Neuronal stem cell (in vitro differentiated cells): ENCODE results near the gene RAB15.

ENCODE experiments used
- DNase-seq: peaks from one replicate; pipeline ENCODE4 v3.0.0-alpha.2; 2013; ENCODE audit warnings: low spot score
- H2AFZ ChIP-seq: one replicate; pipeline ENCODE4 v1.6.1; 2013; ENCODE audit warnings: mild to moderate bottlenecking, low read length, inconsistent platforms
- H2AK5ac ChIP-seq: 2 replicates; pipeline ENCODE4 v1.6.1; 2013; ENCODE audit warnings: low read depth, mild to moderate bottlenecking, inconsistent platforms, low read length, moderate library complexity, mixed read lengths
- H2BK120ac ChIP-seq: 2 replicates; pipeline ENCODE4 v1.6.1; 2013; ENCODE audit warnings: low read depth, mild to moderate bottlenecking, inconsistent platforms, low read length, moderate library complexity, mixed read lengths
- H2BK12ac ChIP-seq: one replicate; pipeline ENCODE4 v1.6.1; 2013; ENCODE audit warnings: low read length, inconsistent platforms
- H2BK15ac ChIP-seq: 2 replicates; pipeline ENCODE4 v1.6.1; 2013; ENCODE audit warnings: mild to moderate bottlenecking, low read length, inconsistent platforms, mixed read lengths
- H2BK5ac ChIP-seq: one replicate; pipeline ENCODE4 v1.6.1; 2013; ENCODE audit warnings: inconsistent platforms, mild to moderate bottlenecking, low read length, moderate library complexity
- H3K14ac ChIP-seq: one replicate; pipeline ENCODE4 v1.6.1; 2013; ENCODE audit warnings: low read length, inconsistent platforms
- H3K18ac ChIP-seq: 2 replicates; pipeline ENCODE4 v1.6.1; 2013; ENCODE audit warnings: low read length, inconsistent platforms
- H3K23ac ChIP-seq: 2 replicates; pipeline ENCODE4 v1.6.1; 2013; ENCODE audit warnings: low read depth, mild to moderate bottlenecking, mixed read lengths, low read length, inconsistent platforms; ENCODE audit not compliant: poor library complexity
- H3K27ac ChIP-seq: replicated peaks from 3 replicates; pipeline ENCODE4 v1.5.1; 2013; ENCODE audit warnings: low read length, inconsistent platforms
- H3K27me3 ChIP-seq, 3 experiments: 2 replicates each; pipeline ENCODE4 v1.6.1; 2013; ENCODE audit warnings: low read length in 3 of 3, mild to moderate bottlenecking in 2 of 3, inconsistent platforms in 1 of 3, low read depth in 1 of 3, mixed read lengths in 1 of 3, moderate library complexity in 1 of 3; ENCODE audit not compliant: control insufficient read depth in 3 of 3, insufficient read depth in 3 of 3
- H3K36me3 ChIP-seq, 2 donors: replicated peaks in 1 of 2; 2 replicates each; pipeline ENCODE4 v1.6.1; 2013; ENCODE audit warnings: low read length in 2 of 2; ENCODE audit not compliant: control insufficient read depth in 2 of 2, insufficient read depth in 2 of 2
- H3K4ac ChIP-seq: 2 replicates; pipeline ENCODE4 v1.6.1; 2013; ENCODE audit warnings: inconsistent platforms, mild to moderate bottlenecking, low read length, moderate library complexity
- H3K4me1 ChIP-seq, 2 donors: 1 replicate in 1 of 2; 2 replicates in 1 of 2; pipeline ENCODE4 v1.6.1; 2013; ENCODE audit warnings: low read length in 2 of 2, low read depth in 1 of 2; ENCODE audit not compliant: control insufficient read depth in 2 of 2, insufficient read depth in 1 of 2
- H3K4me2 ChIP-seq: one replicate; pipeline ENCODE4 v1.6.1; 2013; ENCODE audit warnings: mild to moderate bottlenecking, low read length, inconsistent platforms; ENCODE audit not compliant: insufficient read depth, poor library complexity, severe bottlenecking
- H3K4me3 ChIP-seq, 2 donors: 2 replicates each; pipeline ENCODE4 v1.5.1; 2013; ENCODE audit warnings: low read length in 2 of 2, mild to moderate bottlenecking in 2 of 2, inconsistent platforms in 1 of 2, moderate library complexity in 1 of 2
- H3K79me1 ChIP-seq: one replicate; pipeline ENCODE4 v1.6.1; 2013; ENCODE audit warnings: low read depth, mild to moderate bottlenecking, inconsistent platforms, low read length, moderate library complexity
- H3K9ac ChIP-seq: one replicate; pipeline ENCODE4 v1.6.1; 2013; ENCODE audit warnings: mild to moderate bottlenecking, low read depth, low read length, inconsistent platforms; ENCODE audit not compliant: poor library complexity
- H3K9me3 ChIP-seq, 2 donors: replicated peaks in 1 of 2; 2 replicates each; pipeline versions ENCODE3 to v1.6.1; 2013; ENCODE audit warnings: low read length in 2 of 2, mild to moderate bottlenecking in 2 of 2, inconsistent platforms in 1 of 2, low read depth in 1 of 2, mixed read lengths in 1 of 2, moderate library complexity in 1 of 2; ENCODE audit not compliant: control insufficient read depth in 2 of 2, insufficient read depth in 1 of 2
- H4K8ac ChIP-seq: one replicate; pipeline ENCODE4 v1.6.1; 2013; ENCODE audit warnings: low read depth, mild to moderate bottlenecking, inconsistent platforms, low read length, moderate library complexity
- H4K91ac ChIP-seq: one replicate; pipeline ENCODE4 v1.6.1; 2013; ENCODE audit warnings: low read length, low read depth, mild to moderate bottlenecking, inconsistent platforms; ENCODE audit not compliant: poor library complexity
- WGBS, 2 donors: extraction: QIAGEN DNeasy Blood & Tissue Kit; methylation state at CpG; one replicate each; pipeline ENCODE4 v1.1.7; 2013; ENCODE audit warnings: missing lambda C conversion rate in 2 of 2, mixed read lengths in 1 of 2; ENCODE audit not compliant: insufficient read length in 2 of 2, insufficient replicate concordance in 1 of 2; ENCODE audit errors: extremely low coverage in 2 of 2; 5-methylcytosine and 5-hydroxymethylcytosine counted together

Gene RAB15

DNA sequence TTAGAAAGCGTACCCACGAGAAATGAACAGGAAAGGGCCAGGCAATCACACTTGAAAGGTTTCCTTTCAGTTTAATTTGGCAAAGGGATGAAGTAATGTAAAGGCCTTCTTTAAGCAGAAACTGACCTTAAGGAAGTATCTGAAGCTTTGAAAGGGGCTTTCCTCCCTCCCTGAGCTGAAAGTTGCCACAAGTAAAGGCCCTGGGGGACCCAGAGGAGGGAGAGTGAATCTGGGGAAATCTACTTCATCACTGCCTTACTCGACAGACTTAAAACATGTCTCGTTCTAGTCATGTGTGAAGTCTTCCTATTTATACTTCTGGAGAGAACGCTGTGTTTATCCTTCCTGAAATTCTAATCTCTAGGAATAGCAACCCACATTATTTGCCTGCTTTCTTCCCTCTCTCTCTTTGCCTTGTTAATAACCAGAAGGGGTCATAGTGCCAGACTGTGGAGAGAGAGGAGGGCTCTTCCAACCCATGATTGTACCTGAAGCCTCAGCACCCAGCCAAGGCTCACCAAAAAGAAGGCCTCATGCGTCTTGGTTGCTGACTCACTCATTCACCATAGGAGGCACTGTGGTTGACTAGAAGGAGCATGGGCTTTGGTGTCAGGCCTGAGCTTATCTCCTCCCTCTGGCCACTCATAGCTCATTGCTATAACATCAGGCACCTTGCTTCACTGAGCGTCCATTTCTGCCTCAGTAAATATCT is 19.4 kb downstream of the RAB15 start:
- Histone ChIP-seq H3K36me3 (peaks cover 0 to 57% of the 10 kb centered on the region in 2 donors), H2BK120ac (no peak overlapping the region), H2AK5ac (no peak overlapping the region), H3K9me3 (no peaks in the 10 kb centered on the region), H3K14ac (no peak overlapping the region), H3K4me2 (no peak overlapping the region), H3K23ac (no peak overlapping the region), H3K18ac (no peak overlapping the region), H3K4ac (no peak overlapping the region), H4K91ac (no peak overlapping the region), H2BK5ac (no peak overlapping the region), H2BK12ac (no peak overlapping the region), H2BK15ac (no peak overlapping the region), H3K4me1 (peaks cover 0 to 2% of the 10 kb centered on the region in 2 donors), H3K27ac (no peak overlapping the region), H3K79me1 (no peaks in the 10 kb centered on the region), H3K9ac (no peak overlapping the region), H2AFZ (no peak overlapping the region), H3K4me3 (no peak overlapping the region), H4K8ac (no peak overlapping the region), H3K27me3 (peaks cover 0 to 1% (median 0%) of the 10 kb centered on the region in 3 experiments)
- no peak for DNase-seq
- WGBS, 2 donors: no CpG with 5 or more reads among the region's 7 CpGs

- Histone ChIP-seq H3K79me1 (no peaks in the 10 kb centered on the region), H2BK120ac (no peak overlapping the region), H3K23ac (no peak overlapping the region), H4K91ac (no peak overlapping the region), H3K4me3 (no peak overlapping the region), H4K8ac (no peak overlapping the region), H3K18ac (no peak overlapping the region), H2AK5ac (no peak overlapping the region), H3K14ac (no peak overlapping the region), H2AFZ (no peak overlapping the region), H3K36me3 (peaks cover 0 to 61% of the 10 kb centered on the region in 2 donors), H3K4me1 (peaks cover 0 to 2% of the 10 kb centered on the region in 2 donors), H2BK12ac (no peak overlapping the region), H3K27ac (no peak overlapping the region), H2BK15ac (no peak overlapping the region), H3K9ac (no peak overlapping the region), H3K4me2 (no peak overlapping the region), H3K9me3 (no peaks in the 10 kb centered on the region), H2BK5ac (no peak overlapping the region), H3K4ac (no peak overlapping the region), H3K27me3 (peaks cover 0 to 1% (median 0%) of the 10 kb centered on the region in 3 experiments)
- DNase-seq: no peak
Measured at GRCh38 chr14:64951724-64952123, 20.4 kb downstream of the RAB15 start.

DNA sequence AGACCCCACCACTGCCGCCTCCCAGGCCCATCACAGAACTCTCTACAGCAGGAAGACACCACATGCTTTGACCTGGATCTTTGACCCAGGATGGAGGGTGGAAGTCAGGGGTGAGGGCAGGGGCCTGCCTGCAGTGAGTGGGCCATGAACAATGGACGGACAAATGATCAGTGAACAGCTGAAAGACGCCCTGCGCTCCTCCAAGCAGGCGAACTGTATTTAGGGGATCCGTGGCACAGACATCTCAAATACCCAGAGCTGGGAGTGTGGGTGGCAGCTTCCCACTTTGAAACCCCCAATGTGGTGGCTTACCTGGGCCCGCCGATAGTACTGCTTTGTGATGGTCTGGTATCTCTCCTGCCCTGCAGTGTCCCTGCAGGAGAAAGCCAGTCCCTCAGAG is 20.8 kb downstream of the RAB15 start:
- no peak overlapping the region for H2BK12ac ChIP-seq
- H3K14ac ChIP-seq: no peak overlapping the region
- no peaks in the 10 kb centered on the region for H3K9me3 ChIP-seq
- no peak overlapping the region for H3K27ac ChIP-seq
- H4K91ac ChIP-seq: no peak overlapping the region
- no peak overlapping the region for H3K4ac ChIP-seq
- peak overlapping the region; percentile 18 for H3K23ac ChIP-seq
- no CpG with 5 or more reads among the region's 8 CpGs for WGBS, 2 donors
- no peak overlapping the region for H2AFZ ChIP-seq
- no peak overlapping the region for H3K4me3 ChIP-seq
- peaks cover 0 to 2% of the 10 kb centered on the region in 2 donors for H3K4me1 ChIP-seq
- H2BK120ac ChIP-seq: no peak overlapping the region
- no peak overlapping the region for H3K4me2 ChIP-seq
- peaks cover 0 to 65% of the 10 kb centered on the region in 2 donors for H3K36me3 ChIP-seq
- peaks cover 0 to 1% (median 0%) of the 10 kb centered on the region in 3 experiments for H3K27me3 ChIP-seq
- no peak overlapping the region for H2AK5ac ChIP-seq
- no peak overlapping the region for H3K18ac ChIP-seq
- H2BK15ac ChIP-seq: no peak overlapping the region
- no peak for DNase-seq
- H3K79me1 ChIP-seq: no peaks in the 10 kb centered on the region
- no peak overlapping the region for H4K8ac ChIP-seq
- no peak overlapping the region for H2BK5ac ChIP-seq
- H3K9ac ChIP-seq: no peak overlapping the region

- Histone ChIP-seq H3K36me3 (peaks cover 0 to 66% of the 10 kb centered on the region in 2 donors), H2BK5ac (no peak overlapping the region), H3K4me2 (no peak overlapping the region), H3K14ac (no peak overlapping the region), H4K8ac (no peak overlapping the region), H3K9ac (peak overlapping the region; percentile 0), H3K23ac (peak overlapping the region; percentile 18), H3K27me3 (peaks cover 0 to 1% (median 0%) of the 10 kb centered on the region in 3 experiments), H2AK5ac (no peak overlapping the region), H3K18ac (no peak overlapping the region), H3K27ac (no peak overlapping the region), H3K4me3 (no peak overlapping the region), H3K4ac (no peak overlapping the region), H2BK120ac (no peak overlapping the region), H2BK12ac (no peak overlapping the region), H3K4me1 (peaks cover 0 to 2% of the 10 kb centered on the region in 2 donors), H2BK15ac (no peak overlapping the region), H3K9me3 (no peaks in the 10 kb centered on the region), H2AFZ (no peak overlapping the region), H4K91ac (no peak overlapping the region), H3K79me1 (no peaks in the 10 kb centered on the region)
- WGBS, 2 donors: no CpG with 5 or more reads among the region's 8 CpGs
- DNase-seq: no peak
Measured at GRCh38 chr14:64950889-64951288, 21.2 kb downstream of the RAB15 start.
